Stimulated activated CD4-positive, alpha-beta T cell treated with anti-CD3 and anti-CD28 coated beads, Interleukin-2, amount 100 ng/mL, for 24 hours (primary cell): Measurements from ENCODE around the gene CTF1.
"Not testable (repeated sequence)": the region's sequence is repeated elsewhere in the genome, so short reads cannot be mapped to it uniquely, and the experiment has no call there.

Experiments
- DNase-seq, 2 donors: peaks; one replicate each; pipeline ENCODE4 v3.0.0-alpha.2; 2020

Gene CTF1

GRCh38 chr16:30896261-30896888, at the start of gene CTF1:
Gene CTF1, plus strand, starts transcription at chr16:30896614. Its CDS starts 30 bp downstream, at chr16:30896644.
- DNase-seq, result no peak

- DNase-seq, result no peak
Measured at GRCh38 chr16:30846649-30847402, 49.6 kb upstream of the CTF1 start.

GRCh38 chr16:30850246-30850645, 46.2 kb upstream of the CTF1 start:
- no peak for DNase-seq

- no peak for DNase-seq
Measured at GRCh38 chr16:30853758-30854157, 42.7 kb upstream of the CTF1 start.

- DNase-seq, result no peak
Measured at GRCh38 chr16:30858111-30858495, 38.3 kb upstream of the CTF1 start.

GRCh38 chr16:30858829-30859423, 37.5 kb upstream of the CTF1 start:
- DNase-seq, result no peak

GRCh38 chr16:30860729-30861128, 35.7 kb upstream of the CTF1 start:
- DNase-seq, result not testable (repeated sequence)

GRCh38 chr16:30863178-30863577, 33.2 kb upstream of the CTF1 start:
- DNase-seq, result not testable (repeated sequence)

GRCh38 chr16:30866031-30866430, 30.4 kb upstream of the CTF1 start:
- no peak for DNase-seq

GRCh38 chr16:30867747-30868146, 28.7 kb upstream of the CTF1 start:
- DNase-seq, result no peak

- no peak for DNase-seq
Measured at GRCh38 chr16:30870904-30871303, 25.5 kb upstream of the CTF1 start.

- DNase-seq, result no peak
Measured at GRCh38 chr16:30874244-30874820, 22.1 kb upstream of the CTF1 start.

GRCh38 chr16:30874821-30875717, 21.3 kb upstream of the CTF1 start:
- DNase-seq, result peak; percentile 90 to 91

GRCh38 chr16:30875871-30876801, 20.3 kb upstream of the CTF1 start:
- peak; percentile 24 to 28 for DNase-seq

- DNase-seq, result no peak
Measured at GRCh38 chr16:30876867-30877266, 19.5 kb upstream of the CTF1 start.

GRCh38 chr16:30882429-30883310, 13.7 kb upstream of the CTF1 start:
- DNase-seq, result no peak

GRCh38 chr16:30884760-30885159, 11.7 kb upstream of the CTF1 start:
- DNase-seq, result no peak

GRCh38 chr16:30885196-30885595, 11.2 kb upstream of the CTF1 start:
- DNase-seq, result no peak

- no peak for DNase-seq
Measured at GRCh38 chr16:30886145-30886544, 10.3 kb upstream of the CTF1 start.

- DNase-seq, result no peak
Measured at GRCh38 chr16:30887927-30888326, 8.5 kb upstream of the CTF1 start.
